Left ventricle myocardium superior (tissue), 1 donor: ENCODE results near the gene THRB. TPM values are rescaled to one million over a fixed set of nuclear protein-coding genes. Genes with fewer than 3 reads are reported as not detected.

ENCODE experiments used
- ATAC-seq: fragments of 200-7000 bp; cut with Tn5 transposase; one replicate; pipeline ENCODE4 v1.9.1; 2020; ENCODE audit warnings: mild to moderate bottlenecking, moderate library complexity
- DNase-seq: peaks from one replicate; pipeline ENCODE4 v3.0.0-alpha.2; 2020
- intact Hi-C: fragments of 100-400 bp; cut with micrococcal nuclease; formaldehyde crosslinking; loops from one replicate; pipeline ENCODE4 v1.11.0; 2022
- total RNA-seq: library from RNA; stranded (reverse); fragmentation: NEBNext Ultra II Directional; extraction: Animal tissue kit (Norgen Biotek cat#: 25700); gene quantifications from one replicate; pipeline ENCODE4 v1.2.1, GENCODE V29; 2021
- donor health status: DM: no; HTN: yes; CAD: no; lungs with severe emphysema.

THRB gene
- total RNA-seq, 1 donor from 2014 or later = 23.1 TPM

DNA sequence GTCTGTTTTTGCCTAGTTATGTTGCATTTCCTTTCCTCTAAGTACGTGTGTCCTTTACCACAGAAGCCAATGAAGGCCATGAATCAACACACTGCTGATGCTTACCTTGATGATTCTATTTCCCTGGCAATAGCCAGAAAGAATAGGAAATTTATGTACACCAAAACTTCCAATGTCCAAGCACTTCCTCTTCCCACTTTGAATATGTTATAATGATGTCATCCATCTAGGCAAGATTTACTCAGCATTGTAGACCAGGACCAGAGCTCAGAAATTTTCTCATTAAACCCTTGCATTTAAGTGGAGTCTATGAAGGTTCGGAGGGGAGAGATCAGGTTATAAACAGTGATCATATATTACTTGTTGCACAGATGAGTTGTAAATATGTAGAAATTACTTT lies 126.0 kb downstream of the THRB start:
- DNase-seq = no peak
- ATAC-seq = no peak
- intact Hi-C loops = no loop called here

DNA sequence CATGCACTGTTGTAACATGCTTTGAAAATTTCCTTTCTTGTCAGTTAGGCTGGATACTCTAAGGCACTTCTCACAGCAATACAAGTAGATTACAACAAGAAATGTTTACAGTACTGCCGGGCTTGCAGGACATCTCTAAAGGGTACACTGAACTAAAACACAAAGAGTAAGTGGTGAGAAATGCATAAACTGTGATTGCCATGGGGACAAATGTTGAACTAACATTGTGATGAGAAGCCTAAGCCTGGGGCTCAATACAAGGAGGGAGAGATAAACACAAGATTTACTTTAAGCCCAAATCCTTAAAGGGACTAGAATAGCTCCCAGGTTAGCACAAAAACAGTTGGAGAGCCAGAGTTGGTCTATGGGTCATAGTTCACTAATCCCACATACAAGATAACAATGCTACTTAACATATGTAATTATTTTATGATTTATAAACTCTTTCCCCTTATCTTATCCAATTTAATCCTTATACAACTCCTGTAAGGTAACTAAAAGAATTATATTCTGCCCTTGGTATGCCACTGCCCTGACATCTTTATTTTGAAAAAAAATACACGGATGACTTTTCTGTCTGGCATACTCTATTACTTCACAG lies 126.9 kb downstream of the THRB start:
- ATAC-seq = no peak
- no peak for DNase-seq
- intact Hi-C loops = no loop called here

DNA sequence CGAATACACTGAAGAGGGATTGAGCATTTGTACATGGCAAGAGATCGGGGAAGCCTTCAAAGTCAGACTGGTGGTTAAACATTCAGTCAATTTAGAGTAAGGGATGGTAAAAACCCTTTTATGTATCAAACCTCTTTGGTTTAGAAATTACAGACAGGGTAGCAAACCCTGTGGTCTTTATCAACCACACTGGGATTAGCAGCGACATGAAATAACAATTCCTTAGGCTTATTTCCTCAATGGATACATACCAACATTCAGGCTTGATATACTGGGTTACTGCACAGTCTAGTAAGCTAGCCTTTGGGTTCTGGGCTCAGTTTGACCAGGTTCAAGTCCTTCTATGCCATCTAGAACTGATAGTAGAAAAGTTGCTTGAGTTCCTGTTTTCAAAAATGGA lies 127.4 kb downstream of the THRB start:
- DNase-seq (no peak), ATAC-seq (no peak)
- intact Hi-C loops = no loop called here

DNA sequence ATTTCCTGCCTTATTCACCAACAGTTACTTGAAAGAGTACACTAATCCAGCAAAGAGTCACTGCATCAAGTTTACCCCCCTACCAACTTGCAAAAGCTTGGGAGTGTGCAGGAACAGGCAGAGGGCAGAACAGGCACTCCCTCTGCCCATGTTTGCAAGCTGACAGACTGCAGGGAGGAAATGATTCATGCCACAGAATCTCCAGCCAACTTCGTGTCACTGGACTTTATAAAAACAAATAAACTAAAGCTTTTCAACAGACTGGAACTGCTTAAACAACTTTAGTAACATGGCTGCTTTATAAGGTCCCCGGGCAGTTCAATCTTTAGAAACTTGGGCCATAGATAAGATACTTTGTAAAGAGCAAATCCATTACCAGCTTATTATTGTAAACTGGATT lies 129.5 kb downstream of the THRB start:
- DNase-seq (peak; percentile 27), ATAC-seq (peak; percentile 85)
- intact Hi-C loops = no loop called here

DNA sequence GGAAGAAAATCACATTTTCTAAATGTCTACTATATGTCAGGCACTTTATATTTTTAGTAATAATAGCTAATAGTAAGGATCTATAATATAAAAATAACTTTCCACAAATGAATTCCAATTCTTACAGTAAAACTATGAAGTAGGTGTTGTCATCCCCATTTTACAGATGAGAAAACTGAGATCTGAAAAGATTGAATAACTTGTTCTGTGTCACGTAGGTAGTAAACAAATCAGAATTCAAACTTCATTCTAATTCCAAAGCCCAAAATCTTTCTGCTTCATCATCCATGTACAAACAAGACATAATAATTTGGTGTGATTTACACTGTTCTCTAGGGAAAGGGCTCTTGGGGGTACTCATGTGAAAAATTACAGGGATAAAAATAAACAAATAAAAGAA lies 130.3 kb downstream of the THRB start:
- intact Hi-C loops = no loop called here
- no peak for ATAC-seq
- DNase-seq = no peak

DNA sequence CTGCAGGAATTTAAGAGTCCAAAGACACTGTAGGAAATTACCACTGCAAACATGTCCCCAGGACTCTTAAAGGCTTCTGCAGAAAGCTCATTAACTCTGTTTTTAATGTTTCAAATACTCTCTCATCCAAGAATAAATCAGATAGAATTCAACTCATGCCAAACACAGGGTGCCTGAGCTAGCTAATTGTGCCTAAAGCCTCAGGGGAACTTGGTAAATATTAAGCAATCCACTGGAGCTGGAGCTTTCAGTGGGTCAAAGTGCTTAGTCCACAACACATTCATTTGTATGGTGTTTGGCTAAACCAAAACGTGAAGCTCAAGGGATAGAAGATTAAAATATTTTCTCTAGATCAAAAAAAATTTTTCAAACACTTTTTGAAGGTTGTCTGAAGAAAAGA lies 131.4 kb downstream of the THRB start:
- DNase-seq (no peak), ATAC-seq (peak; percentile 52)
- intact Hi-C loops = no loop called here

DNA sequence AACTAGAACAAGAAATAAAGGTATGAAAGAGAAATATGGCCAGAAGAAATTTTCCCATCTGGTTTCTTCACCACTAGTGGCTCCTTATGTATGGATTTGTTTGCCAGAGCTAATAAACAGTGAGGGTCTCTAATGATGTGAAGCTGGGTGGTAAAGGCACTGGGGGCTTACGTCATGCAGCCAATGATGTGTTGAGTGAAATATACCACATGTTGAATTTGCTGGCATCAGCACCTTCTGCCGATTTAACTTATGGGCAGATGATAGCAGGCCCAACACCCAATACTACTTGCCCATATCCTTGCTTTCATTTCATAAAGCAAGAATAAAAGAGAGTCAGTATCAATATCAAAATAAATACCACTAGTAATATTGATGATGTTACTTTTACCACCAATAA lies 133.0 kb downstream of the THRB start:
- no peak for DNase-seq
- ATAC-seq = no peak
- intact Hi-C loops = no loop called here

DNA sequence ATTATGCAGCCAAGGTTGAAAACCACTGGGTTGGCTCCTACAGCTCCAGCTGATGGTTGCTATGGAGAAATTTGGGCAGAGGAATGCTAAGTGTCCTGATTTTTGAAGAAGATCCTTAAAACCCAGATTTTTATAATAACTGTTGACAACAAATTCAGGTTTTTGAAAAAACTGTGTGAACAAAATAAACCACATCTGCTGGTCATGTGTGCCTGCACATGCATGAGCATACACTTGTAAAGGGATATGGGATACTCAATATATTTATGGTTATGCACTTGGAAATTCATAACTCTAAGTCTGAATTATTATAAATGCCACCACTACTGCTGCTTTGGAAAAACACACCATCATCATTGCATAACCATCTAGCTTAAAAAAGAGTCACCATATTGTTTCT lies 133.7 kb downstream of the THRB start:
- no peak for ATAC-seq
- intact Hi-C loops = no loop called here
- no peak for DNase-seq

DNA sequence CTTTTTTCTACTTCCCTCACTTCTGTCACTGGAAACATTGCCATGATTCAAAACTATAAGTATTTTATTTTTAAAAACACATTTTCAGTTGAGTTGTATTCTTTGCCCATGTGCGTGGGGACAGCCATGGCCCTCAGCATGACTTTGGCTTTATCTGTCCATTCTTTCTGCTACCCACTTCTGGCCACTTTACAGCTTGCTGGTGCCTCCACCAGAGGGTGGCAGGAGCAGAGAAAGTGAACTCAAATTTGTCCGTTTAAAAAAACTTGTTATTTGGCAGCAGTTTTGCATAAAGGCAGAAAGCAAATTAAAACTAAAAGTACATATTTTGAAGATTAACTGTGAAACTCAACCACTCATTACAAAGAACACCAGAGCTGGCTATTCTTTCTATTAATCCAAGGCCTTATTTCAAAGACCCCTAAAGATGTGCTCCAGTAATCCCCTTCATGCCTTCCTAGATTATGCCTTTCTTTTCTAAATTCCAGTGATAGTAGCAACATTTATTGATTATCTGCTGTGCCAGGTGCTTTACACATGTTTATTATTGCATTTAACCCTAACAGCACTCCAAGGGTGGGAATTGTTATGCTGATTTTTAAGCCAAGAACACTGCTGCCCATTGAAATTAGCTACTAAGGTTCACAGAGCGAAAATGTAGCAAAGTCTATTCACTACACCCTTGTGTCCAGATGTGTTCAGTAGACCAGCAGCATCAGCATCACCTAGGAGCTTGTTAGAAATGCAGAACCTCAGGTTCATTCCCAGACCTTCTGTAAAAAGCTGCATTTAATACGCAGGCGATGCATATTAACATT lies 134.8 kb downstream of the THRB start:
- intact Hi-C loops = no loop called here
- DNase-seq = no peak
- ATAC-seq = peak; percentile 39

DNA sequence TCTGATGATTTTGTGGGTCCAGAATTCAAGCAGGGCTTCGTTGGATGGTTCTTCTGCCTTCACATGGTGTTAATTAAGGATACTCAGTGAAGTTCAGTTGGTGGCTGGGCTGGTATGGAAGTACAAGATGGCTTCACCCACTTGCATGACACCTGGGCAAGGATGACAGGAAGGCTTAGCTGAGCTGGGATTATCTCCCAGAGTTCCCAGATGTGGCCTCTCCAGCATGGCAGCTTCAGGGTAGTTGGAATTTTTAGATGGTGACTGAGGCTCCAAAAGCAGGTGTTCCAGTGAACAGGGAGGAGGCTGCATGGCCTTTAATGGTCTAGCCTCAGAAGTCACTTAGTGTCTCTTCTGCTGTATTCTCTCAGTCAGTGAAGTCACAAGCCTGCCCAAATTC lies 135.5 kb downstream of the THRB start:
- DNase-seq (no peak), ATAC-seq (no peak)
- intact Hi-C loops = no loop called here

DNA sequence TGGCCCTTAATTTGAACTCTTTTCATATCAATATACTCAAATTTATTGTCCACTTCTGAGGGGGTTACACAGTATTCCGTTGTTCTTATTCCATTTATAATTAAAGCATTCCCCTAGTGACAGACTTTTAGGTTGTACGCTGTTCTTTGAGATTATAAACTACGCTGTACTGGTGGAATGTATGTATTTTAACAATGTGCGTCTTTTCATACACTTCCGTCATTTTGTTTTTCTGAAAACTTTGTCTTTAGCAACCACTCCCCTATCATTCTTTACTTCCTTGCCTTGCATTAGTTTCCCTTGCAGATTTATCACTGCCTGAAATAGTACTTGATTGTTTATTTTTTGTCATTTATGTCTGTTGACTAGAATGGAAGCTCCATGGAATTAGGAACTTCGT lies 137.0 kb downstream of the THRB start:
- no peak for ATAC-seq
- intact Hi-C loops = no loop called here

DNA sequence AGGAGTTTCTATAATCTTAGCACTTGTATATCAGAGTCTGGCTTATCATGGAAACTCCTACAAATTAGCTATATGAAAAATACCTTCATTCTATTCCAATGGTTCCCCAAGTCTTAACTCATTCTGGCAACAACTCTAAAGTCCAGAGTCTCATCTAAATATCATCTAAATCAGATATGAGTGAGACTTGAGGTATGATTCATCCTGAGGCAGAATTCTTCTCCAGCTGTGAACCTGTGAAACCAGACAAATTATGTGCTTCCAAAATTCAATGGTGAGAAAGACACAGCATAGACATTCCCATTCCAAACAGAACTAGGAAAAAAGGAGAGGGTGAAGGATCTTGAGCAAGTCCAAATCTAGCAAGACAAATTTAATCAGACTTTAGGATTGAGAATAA lies 138.8 kb downstream of the THRB start:
- intact Hi-C loops = no loop called here
- DNase-seq (no peak), ATAC-seq (no peak)

More for the DNA sequence above, 137.0 kb downstream of the THRB start:
- DNase-seq = no peak

DNA sequence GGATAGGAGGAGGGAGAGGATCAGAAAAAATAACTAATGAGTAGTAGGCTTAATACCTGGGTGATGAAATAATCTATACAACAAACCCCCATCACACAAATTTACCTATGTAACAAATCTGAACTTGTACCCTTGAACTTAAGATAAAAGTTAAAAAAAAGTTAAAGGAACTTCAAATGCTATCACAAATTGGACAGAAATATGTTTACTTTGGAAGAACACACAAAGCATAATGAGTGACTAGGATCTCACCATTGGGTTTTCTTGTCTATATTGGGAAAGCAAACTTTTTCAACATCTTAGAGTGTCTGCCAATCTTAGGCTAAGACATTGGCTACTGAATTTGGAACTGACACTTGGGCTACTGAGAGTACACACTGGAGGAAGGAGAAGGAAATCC lies 140.4 kb downstream of the THRB start:
- intact Hi-C loops = no loop called here
- DNase-seq (no peak), ATAC-seq (no peak)

DNA sequence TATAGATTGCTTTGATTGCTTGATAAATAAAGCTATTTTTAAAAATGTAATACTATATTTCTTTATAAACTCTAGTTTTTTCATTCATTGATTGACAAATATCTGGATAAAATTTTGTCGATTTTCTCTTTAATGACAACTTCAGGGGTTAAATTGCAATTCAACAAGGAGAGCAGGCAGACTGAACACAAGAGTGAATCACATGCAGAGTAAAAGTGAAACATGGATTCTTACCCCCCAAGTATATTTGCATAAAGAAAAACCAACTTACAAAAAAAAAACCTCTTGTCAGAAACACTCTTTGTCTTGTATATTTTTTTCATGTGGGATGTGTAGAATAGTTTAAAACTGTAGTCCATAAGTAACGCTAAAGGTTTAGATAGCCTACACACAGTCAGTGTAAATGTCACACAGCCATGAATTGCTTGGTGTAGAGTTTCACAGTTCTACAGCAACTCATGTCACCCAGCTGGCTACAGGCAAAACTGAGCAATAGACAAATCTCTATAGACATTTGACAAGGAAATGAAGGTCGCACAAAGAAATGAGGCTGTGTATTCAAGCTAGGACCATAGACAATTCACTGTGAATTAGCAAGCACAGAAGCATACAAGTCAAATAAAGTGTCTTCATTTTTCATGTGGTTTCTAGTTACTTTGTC lies 141.6 kb downstream of the THRB start:
- DNase-seq (no peak), ATAC-seq (no peak)
- intact Hi-C loops = no loop called here

DNA sequence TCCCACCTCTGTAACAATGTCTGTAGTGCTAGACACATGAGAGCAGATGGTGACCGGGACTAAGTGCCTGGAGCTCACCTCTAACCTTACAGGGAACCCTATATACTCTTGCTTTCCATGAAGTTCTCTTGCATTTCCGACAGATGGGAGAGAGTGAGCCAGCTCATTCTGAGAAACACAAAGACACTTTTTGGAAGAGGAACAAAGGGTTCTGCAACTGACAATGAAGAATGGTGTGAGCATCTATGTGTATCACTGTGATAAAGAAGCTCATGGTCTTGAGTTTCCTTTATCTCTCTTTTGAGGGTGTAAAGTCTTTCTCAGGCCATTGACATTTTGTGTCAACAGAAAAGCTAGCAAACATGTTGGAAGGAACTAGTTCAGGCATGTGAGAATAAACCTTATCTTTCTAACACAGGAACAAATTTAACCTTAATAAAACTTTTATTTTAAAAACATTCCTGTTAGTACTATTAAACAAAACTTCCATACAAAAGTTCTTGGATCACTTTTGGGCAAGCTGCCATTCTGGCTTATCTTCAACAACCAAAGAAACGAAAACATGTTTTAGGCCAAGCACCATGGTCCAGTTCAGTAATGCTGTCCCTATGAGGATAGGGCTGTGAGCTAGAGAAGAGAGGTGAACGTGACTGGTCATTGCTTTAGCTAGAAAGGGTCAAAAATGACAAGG lies 142.7 kb downstream of the THRB start:
- DNase-seq = no peak
- intact Hi-C loops = no loop called here
- ATAC-seq = peak; percentile 97

DNA sequence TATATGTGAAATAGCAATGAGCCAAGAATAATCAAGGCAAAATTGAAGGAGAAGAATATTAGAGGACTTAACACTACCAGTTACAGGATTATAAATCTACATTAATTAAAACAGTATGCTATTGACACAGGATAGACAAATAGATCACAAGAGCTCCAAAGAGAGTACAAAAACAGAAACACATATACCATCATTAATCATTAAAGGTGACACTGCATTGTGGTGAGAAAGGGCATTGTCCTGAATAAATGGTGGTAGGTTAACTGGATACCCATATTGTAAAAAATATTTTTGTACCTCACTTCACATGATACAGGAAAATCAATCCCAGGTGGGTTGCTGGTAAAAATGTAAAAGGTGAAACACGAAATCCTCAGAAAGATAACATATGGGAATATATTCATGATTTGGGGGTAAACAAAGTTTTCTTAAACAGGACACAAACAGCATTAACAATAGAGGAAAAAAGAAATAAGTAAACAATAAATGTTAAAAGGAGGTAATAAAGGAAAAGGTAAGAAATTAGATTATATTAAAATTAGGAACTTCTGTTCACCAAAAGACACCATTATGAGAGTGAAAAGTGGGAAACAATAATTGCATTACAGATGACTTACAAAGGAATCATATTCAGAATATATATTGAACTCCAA lies 145.2 kb downstream of the THRB start:
- ATAC-seq = no peak
- DNase-seq = no peak
- intact Hi-C loops = no loop called here

DNA sequence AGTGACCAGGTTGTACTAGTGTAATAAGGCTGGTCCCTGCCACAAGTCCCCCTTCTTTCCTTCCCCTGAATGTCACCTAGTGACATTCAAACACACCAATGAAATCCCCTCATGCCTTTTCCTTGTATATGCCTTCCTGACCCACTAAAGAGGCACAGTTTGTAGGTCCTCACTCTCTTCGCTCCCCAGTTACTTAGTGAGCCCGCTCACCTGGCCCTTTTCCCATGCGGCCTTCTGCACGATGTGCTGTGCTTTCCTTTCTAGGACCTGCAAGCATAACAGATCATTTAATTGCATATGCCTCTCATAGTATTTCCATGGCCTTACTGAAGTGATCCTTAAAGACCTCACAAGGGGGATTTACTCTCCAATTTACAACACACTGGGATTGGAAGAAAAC lies 146.3 kb downstream of the THRB start:
- intact Hi-C loops = no loop called here
- no peak for DNase-seq
- no peak for ATAC-seq

DNA sequence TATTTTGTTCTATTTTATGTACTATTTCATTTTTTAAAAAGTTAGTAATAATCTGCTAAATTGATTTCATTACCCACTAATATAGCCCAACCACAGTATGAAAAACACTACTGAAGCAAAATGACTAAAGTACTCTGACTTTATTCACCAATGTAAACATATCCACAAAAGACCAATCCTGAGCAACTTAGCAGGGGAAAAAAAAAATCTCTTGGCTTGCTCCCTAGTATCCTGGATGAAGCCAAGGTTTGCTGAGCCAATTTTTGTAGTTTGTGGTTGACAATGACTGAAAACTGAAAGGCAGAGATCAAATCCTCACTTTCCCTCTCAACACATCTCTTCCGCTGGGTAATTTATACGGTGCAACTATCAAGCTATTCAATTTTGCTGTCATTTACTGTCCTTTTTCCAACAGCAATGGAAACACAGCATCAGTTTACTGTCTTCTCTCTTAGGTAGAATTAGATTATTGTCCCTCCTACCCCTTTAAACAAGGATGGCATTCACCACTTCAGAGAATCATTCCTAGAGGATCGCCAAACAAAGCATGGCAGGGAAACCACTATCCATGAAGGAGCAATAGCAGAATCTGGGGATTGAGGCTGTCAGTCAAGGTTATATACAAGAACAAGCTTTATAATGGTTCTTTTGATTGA lies 149.7 kb downstream of the THRB start:
- DNase-seq (no peak), ATAC-seq (peak; percentile 38)
- intact Hi-C loops = no loop called here
